GM19035 (cell line): ENCODE data around the gene POU4F2.

ENCODE experiments used
- ATAC-seq: cut with Tn5 transposase; IDR thresholded peaks from one replicate; pipeline ENCODE4 v1.9.1; 2021; ENCODE audit not compliant: unreplicated experiment

Gene POU4F2

GRCh38 chr4:146638786-146639505 lies at the start of gene POU4F2:
Gene POU4F2, plus strand, starts transcription at chr4:146638893. Its CDS starts 248 bp downstream, at chr4:146639141.
- ATAC-seq: no peak

- ATAC-seq: no peak
Observed at GRCh38 chr4:146590801-146591200, 47.9 kb upstream of the POU4F2 start.

- no peak for ATAC-seq
Observed at GRCh38 chr4:146592019-146592418, 46.7 kb upstream of the POU4F2 start.

- ATAC-seq: no peak
Observed at GRCh38 chr4:146632770-146633470, 5.8 kb upstream of the POU4F2 start.

- ATAC-seq: no peak
Observed at GRCh38 chr4:146633471-146633800, 5.3 kb upstream of the POU4F2 start.

GRCh38 chr4:146634825-146635224 lies 3.9 kb upstream of the POU4F2 start:
- no peak for ATAC-seq

- ATAC-seq: no peak
Observed at GRCh38 chr4:146637621-146638332, 916 bp upstream of the POU4F2 start.

- no peak for ATAC-seq
Observed at GRCh38 chr4:146638333-146638785, 334 bp upstream of the POU4F2 start.

GRCh38 chr4:146639506-146639932 lies 826 bp downstream of the POU4F2 start:
- ATAC-seq: no peak

GRCh38 chr4:146640021-146640464 lies 1.4 kb downstream of the POU4F2 start:
- ATAC-seq: no peak

GRCh38 chr4:146640465-146641061 lies 1.9 kb downstream of the POU4F2 start:
- no peak for ATAC-seq

- no peak for ATAC-seq
Observed at GRCh38 chr4:146641762-146642161, 3.1 kb downstream of the POU4F2 start.

- no peak for ATAC-seq
Observed at GRCh38 chr4:146643812-146644401, 5.2 kb downstream of the POU4F2 start.

GRCh38 chr4:146645921-146646320 lies 7.2 kb downstream of the POU4F2 start:
- no peak for ATAC-seq

- ATAC-seq: no peak
Observed at GRCh38 chr4:146646593-146647325, 8.1 kb downstream of the POU4F2 start.

- no peak for ATAC-seq
Observed at GRCh38 chr4:146647615-146648460, 9.1 kb downstream of the POU4F2 start.

GRCh38 chr4:146648461-146648783 lies 9.7 kb downstream of the POU4F2 start:
- ATAC-seq: no peak

GRCh38 chr4:146649232-146649631 lies 10.5 kb downstream of the POU4F2 start:
- no peak for ATAC-seq

GRCh38 chr4:146650034-146650433 lies 11.3 kb downstream of the POU4F2 start:
- ATAC-seq: no peak
